HG03280 (cell line): ENCODE results near the gene MMP23B.
"Not testable (repeated sequence)": the region's sequence is repeated elsewhere in the genome, so short reads cannot be mapped to it uniquely, and the experiment has no call there.

Experiments used
- ATAC-seq: cut with Tn5 transposase; IDR thresholded peaks from one replicate; pipeline ENCODE4 v1.9.1; 2021; ENCODE audit warnings: mild to moderate bottlenecking, moderate library complexity; ENCODE audit not compliant: unreplicated experiment

The MMP23B gene

DNA sequence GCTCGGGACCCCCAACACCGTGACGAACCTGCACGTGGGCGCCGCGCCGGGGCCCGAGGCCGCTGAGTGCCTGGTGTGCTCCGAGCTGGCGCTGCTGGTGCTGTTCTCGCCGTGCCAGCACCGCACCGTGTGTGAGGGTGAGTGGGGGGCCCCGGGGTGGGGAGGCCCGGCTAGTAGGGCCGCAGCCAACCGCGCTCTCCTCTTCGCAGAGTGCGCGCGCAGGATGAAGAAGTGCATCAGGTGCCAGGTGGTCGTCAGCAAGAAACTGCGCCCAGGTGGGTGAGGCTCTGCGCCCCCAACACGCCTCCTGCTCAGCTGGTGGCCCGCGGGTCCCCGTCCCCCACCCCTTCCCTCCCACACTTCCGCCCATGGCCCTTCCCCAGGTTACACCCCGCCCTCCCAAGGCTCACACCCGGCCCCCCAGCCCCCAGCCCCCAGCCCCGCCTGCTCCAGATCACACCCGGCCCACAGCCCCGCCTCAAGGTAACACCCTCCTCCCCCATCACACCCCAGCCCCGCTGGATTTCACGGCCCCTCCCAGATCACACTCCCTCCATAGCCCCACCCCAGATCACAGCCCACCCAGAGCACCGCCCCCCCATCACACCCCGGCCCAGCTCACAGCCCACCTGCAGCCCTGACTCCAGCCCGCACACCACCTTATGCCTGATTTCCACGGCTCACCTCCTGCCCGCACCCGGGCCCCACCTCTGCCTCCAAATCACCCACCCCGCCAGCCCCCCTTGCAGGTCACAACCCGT lies 2.4 kb upstream of the MMP23B start:
- no peak for ATAC-seq

DNA sequence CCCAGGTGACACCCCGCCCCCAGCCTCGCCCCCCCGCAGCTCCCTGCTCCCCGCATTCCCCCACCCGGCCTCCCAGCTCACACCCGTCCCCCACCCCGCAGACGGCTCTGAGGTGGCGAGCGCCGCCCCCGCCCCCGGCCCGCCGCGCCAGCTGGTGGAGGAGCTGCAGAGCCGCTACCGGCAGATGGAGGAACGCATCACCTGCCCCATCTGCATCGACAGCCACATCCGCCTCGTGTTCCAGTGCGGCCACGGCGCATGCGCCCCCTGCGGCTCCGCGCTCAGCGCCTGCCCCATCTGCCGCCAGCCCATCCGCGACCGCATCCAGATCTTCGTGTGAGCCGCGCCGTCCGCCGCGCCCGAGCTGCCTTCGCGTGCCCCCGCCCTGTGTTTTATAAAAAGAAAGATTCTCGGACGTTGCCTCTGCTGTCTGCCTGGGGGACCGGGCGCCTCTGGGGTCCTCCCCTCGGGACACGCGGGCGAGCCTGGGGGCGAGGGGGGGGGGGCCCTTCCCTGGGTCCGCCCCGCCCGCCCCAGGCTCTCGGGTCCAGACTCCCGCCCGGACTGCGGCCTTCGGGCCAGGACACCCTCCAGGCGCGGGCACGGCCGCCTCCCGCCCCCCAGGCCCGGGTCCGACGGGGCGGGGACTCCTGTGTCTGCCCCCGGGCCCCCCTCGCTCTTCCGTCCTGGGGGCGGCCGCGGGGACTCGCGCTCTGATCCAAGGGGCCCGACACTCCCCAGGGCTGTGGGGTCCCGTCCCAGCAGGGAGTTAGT lies 1.6 kb upstream of the MMP23B start:
- peak; percentile 68 for ATAC-seq

DNA sequence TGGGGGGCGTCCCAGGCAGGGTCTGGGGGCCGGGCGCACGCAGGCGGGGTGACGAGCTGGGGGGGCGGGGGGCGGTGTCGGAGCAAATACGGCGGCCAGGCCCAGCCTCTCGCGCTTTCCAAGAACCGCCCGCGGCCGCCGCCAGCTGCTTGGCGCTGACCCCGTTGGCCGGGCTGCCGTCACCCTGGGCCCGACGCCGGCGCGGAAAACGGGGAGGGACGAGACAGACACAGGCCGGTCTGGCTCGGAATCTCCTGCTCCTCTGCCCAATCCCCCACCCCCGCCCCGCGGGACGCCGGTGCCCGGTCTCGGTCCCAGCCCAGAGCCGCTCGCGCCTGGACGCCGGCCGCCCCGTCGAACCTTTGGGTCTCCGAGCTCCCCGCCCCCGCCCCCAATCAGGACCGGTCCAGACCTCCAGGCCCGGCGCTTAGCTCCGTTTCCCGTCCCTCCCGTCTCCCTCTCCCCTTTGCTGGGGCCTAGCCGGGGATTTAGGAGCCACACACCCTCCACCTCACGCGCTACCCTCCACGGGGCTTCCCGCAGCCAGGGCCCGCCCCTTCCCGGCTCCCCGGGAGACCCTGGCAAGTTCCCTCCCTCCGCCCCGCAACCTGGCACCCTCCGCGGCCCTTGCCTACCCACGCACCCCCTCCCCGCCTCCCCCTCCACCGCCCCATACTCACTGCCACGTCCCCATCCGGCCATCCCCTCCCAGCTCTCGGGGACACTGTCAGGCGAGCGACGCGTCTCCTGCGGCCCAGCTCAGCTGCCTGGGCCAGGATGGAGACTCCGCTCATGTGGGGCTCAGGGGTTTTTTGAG lies 800 bp upstream of the MMP23B start:
- no peak for ATAC-seq

DNA sequence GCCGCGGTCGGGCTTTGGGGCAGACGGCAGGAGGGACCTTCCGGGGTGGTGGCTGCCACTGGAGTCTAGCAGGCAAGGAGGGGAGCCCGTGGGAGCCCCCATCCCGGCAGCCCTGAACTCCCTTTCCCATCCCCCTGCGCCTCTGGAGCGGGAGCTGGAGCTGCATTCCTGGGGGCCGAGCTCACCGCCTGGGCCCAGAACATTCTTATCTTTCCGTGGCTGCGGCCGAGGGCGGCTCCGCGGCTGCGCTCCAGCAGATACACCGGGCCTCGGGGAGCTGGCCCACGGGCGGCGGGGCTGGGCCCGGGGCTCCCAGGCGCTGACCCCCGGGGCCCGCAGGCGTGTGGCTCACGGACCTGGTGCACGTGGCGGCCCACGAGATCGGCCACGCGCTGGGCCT lies 1.4 kb downstream of the MMP23B start:
- not testable (repeated sequence) for ATAC-seq

DNA sequence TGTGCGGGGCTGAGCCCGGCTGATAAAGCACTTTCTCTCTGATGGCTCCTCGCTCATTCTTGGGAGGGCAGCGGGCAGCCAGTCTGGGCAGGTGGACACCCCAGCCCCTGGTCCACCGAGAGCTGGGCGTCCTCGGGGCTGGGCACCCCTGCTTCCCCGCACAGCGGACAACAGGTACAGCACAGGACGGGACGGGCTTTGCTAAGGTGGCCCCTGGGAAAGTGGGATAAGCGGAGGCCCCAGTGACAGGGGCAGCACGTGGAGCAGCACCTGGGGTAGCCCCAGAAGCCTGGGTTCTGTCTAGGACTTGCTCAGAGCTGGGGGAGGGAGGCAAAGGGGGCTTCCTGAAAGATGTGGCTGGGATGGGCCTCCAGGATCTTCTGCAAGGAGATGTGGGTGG lies 2.6 kb downstream of the MMP23B start:
- ATAC-seq: not testable (repeated sequence)

DNA sequence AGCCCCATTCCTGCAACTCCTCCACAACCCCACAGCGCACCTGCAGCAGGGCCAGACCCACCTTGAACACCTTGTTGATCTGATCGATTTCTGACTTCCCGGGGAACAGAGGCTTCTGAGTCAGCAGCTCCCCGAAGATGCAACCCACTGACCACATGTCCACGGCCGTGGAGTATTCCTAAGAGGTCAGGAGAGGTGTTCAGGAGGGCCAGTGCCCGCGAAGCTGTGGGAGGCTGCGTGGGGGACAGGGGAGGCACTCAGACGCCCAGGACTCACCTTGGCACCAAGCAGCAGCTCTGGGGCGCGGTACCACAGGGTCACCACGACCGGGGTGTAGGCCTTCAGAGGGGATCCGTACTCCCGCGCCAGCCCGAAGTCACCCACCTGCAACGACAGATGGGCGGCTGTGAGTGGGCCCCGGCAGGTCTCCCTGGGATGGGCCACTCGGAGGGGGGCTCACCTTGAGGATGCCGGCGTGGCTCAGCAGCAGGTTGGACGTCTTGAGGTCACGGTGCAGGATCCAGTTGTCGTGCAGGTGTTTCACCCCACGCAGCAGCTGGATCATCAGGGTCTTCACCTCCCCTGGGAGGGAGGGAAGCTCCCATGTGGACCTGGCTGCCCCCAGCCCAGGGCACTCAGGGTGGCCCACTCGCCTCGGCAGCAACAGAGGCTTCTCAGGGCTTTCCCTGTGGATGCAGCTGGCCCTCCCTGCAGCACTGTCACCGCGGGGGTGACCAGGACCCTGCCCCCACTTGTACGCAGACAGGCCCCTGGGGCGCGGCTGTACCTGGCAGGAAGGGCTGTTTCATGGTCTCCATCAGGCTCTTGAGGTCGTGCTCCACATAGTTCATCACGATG lies 4.9 kb downstream of the MMP23B start:
- not testable (repeated sequence) for ATAC-seq

DNA sequence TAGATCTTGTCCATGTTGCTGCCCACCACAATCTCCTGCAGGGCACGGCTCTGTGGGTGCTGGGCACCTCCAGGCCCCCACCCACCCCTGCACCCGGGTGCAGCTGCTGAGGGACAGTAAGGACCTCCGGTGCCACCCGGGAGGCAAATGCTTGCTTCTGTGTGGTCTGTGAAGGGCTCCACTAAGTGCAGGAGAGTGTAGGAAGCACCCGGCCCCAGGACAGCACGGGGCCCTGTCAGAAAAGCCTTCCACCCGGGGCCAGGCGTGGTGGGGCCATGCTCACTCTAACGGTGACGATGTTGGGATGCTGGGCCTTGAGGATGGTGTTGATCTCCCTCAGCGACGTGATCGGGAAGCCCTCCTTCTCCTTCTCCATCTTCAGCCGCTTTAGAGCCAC lies 5.5 kb downstream of the MMP23B start:
- not testable (repeated sequence) for ATAC-seq

DNA sequence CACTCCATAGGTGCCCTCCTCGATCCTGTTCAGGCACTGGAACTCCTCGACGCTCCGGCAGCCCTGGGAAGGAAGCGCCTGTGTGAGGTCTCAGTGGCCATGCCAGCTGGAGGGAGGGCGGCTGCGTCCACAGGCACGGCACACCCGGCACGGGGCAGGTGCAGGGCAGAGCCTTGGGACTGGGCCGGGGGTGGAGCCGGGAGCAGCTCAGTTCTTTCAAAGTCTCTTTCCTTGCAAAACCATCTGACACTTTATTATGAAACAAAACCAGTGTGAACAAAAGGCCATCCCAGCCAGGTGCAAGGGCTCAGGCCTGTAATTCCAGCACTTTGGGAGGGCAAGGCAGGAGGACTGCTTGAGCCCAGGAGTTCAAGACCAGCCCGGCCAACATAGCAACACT lies 6.6 kb downstream of the MMP23B start:
- ATAC-seq: not testable (repeated sequence)

DNA sequence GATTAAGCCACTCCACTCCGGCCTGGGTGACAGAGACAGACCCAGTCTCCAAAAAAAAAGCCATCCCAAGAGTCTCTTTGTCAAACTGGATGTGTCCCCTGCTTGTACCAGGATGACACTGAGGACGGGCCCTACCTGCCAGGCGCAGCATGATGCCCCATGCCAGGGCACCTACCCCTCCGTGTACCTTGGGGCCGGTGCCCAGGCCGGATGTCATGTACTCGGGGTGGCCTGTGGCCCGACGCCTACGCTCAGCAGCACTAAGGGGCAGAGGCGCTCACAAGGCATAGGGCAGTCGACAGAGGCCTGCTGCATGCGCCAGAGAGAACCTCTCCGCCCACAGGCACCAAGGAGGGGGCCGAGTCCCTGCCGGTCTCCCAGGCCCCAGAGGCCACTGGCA lies 7.4 kb downstream of the MMP23B start:
- not testable (repeated sequence) for ATAC-seq

DNA sequence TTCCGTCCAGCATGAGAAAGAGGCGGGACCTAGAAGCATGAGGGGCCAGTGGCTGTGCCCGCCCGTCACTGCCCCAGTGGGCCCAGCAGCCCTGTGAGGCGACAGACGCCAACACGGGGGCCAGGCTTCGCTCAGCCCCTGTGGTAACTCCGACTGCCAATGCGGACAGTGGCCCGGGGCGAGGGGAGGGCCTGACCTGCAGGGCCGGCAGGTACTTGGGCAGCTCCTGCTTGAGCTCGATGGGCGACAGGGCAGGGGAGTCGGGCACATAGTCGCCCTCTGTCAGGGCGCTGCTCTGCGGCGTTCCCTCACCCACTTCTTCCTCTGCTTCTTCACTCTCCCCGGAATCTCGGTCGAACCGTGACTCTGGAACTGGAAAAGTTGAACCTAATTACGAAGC lies 8.1 kb downstream of the MMP23B start:
- ATAC-seq: not testable (repeated sequence)

DNA sequence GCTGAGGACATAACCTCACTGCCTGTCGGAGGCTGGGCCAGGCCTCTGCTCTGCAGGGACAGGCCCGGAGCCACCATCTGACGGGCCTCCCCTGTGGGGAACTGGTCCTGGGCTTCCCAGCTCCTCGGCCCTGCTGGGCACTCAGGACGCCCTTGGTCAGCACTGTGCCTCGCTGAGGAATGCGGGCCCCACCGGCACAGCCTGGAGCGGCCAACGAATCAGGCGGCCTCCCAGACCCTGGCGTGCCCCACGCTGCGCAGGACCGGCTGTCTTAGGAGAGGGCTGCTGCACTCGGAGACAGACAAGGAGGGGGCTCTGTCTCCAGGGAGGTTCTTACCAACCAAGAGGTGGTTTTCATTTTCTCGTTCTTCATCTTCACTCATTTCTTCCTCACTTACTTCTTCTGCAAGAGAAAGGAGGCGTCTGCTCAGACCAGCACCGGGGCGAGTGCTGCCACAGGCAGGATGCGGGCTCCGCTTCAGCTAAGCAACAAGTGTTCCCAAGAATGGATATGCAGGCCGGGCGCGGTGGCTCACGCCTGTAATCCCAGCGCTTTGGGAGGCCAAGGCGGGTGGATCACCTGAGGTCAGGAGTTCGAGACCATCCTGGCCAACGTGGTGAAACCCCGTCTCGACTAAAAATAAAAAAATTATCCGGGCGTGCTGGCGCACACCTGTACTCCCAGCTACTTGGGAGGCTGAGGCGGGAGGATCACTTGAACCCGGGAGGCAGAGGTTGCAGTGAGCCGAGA lies 8.9 kb downstream of the MMP23B start:
- ATAC-seq: not testable (repeated sequence)

DNA sequence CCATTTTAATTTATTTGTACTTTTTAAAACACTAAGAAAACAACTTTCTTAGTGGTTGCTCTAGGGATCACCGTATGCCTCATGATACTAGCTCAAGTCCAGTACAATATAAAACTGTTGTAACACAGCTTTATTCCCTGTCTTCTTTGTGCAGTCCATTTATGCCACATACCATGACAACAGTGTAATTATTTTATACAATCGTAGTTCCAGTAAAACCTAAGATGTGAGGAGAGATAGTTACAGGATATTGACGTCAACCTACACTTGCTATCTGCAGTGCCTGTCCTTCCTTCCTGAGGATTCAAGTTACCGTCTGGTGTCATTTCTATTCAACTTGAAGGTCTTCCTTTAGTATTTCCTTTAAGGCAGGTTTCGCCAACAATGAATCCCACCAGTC lies 14.4 kb downstream of the MMP23B start:
- not testable (repeated sequence) for ATAC-seq

DNA sequence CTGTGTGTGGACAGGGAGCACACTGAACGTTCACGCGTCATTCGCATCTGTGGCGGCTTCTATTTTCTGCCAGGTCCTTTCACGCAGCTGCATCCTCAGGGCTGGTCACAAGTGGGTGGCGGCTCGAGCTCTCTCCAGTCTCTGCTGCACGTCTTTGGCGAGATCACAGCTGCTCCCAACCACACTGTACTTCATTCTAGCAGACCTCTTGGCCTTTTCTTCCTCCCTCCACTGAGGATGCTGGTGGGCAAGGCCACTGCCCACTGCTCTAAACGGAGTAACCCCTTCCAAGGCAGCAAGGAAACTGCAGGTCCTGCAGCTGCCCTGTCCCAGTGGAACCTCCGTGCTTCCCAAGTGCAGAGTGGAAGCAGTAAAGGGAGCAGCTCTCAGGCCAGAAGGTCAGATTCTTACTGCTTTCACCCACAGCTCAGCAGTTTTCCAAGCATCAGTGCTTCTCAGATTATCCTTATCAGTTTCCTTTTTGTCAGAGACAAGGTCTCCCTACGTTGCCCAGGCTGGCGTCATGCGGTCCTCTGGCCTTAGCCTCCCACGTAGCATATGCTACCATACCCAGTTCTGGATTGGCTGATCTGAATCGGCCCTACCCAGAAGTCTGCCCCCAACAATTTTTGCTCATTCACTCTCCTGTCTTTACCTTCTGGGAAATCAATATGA lies 15.7 kb downstream of the MMP23B start:
- not testable (repeated sequence) for ATAC-seq

DNA sequence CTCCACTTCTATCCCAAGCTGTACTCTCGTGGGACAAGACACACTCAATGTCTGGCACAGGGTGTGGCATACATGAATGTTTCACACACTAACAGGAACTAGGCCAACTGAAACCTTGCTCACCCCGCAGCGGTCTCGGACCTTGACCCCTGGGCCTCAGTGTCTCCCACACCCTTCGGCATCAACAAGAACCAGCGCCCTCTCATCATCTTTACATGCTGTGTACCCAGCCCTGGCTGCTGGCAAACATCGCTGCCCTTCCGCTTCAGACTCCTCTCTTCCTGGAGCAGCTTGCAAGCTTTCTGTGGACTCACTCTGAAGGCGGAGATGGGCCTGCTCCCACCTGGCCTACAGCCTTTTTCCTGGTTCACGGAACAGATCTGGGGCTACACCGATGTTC lies 16.3 kb downstream of the MMP23B start:
- ATAC-seq: not testable (repeated sequence)

DNA sequence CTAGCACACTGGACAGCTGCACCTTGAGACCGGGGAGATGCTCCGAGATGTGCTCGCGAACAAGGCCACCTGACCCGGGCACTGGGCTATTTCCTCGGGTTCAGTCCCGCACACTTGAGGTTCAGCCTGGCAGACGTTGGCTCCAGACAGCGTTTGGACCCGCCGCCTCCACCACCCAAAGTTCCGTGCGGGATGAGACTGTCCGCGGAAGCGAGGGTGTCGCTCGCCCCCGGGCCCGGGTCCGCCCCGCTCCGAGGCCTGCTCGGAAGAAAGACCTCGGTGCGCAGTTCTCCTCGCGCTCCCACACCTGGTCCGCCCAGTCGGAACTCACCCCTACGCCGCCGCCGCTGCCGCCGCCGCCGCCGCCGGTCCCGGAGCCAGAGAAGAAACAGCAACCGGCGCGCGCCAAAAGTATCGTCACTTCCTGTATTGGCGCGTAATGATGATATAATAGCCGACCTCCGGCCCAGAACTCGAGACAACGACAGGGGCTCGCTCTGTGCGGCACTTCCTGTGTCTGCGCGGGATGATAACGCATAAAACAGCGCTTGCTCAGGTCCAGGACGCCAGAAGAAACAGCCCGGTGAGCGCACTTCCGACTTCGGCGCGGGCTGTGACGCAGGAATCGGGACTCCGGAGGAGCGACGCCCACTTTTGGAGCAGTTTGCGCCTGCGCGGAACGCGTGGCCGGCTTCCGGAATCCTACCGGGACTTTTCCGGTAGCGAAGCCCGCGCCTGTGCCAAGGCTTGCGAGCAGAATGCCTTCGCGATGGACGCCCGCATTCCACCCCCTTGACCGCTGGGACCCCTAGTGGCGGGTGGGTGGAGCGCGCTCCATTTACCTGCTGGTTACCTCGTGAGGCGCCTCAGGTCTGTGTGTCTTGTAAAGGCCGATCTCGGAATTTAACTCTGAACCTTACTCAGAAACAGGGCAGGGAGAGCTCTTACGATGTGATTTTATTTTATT lies 26.9 kb downstream of the MMP23B start, which contains the start of gene CDK11B:
Gene CDK11B, minus strand, starts transcription at position 422 of the 967 bp plus-strand sequence. CDS start 1,519 bp downstream, outside the sequence.
- peak; percentile 83 for ATAC-seq

DNA sequence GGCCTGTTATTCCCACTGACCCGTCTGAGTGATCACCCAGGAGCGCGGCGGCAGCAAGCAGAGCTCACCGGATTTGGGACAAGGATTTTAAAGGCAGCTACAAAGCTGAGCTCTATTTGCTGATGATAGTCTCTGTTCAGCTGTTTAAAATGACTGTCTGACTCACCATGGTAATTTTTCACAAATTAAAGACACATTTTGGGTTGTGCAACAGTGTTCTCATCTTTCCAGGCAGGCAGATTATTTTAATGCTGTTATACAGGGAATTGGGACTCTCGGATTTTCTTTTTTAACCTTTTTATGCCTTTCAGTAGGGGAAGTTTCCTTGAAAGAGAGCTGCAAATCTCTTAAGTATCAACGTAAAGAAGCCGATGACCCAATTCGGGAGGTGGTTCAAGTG lies 30.4 kb downstream of the MMP23B start:
- not testable (repeated sequence) for ATAC-seq

DNA sequence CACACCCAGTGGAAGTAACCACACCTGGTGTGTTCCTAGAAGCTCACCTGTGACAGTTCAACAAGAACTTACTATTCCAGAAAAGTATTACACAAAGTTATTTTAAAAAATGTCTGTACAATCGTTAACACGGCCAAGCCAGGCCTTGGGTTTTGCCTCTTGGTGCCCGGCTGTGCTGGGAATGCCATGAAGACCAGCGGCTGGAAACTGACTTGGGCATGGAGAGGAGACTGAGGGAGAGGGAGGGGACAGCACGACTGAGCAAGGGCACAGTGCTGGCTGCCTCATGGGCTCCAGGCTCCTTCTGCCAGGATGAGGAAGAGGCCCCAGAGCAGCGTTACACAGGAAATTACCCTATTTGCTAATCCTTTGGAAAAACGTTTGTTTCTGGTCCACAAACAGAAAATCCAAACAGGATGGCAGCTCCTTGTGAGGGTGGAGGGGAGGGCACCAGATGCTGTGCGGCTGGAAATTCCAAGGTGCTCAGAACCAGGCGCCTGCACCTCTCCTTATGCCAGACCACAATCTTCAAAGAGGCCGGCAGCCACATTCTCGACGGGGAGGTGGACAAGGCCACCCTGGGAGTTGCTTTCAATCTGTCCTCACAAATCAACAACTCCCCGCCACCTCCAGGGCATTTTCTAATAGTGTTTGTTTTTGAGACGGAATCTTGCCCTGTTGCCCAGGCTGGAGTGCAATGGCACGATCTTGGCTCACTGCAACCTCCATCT lies 31.0 kb downstream of the MMP23B start:
- ATAC-seq: not testable (repeated sequence)
